SK-N-SH (cell line): ENCODE data around the gene TMC1.

Experiments
- CHD2 ChIP-seq: fragments of 150-350 bp; IDR thresholded peaks from 2 replicates; pipeline ENCODE4 v1.6.1; 2018; ENCODE audit warnings: low read length; ENCODE audit not compliant: partially characterized antibody
- CTCF ChIP-seq: fragments of 200-600 bp; sonication (generic); IDR thresholded peaks from 2 replicates; pipeline ENCODE4 v1.6.1; 2017; ENCODE audit warnings: antibody characterized with exemption, mild to moderate bottlenecking, moderate library complexity
- EP300 ChIP-seq, 2 experiments: IDR thresholded peaks; 2 replicates each; pipeline versions ENCODE4 v1.4.0 to v1.6.1; 2012; ENCODE audit warnings: borderline replicate concordance in 1 of 2, low read depth in 1 of 2, low read length in 1 of 2
- FOXJ3 ChIP-seq: sonication (generic); formaldehyde crosslinking; IDR thresholded peaks from 2 replicates; pipeline ENCODE4 v1.5.1; 2020; ENCODE audit warnings: mild to moderate bottlenecking, missing genetic modification reagents
- JUND ChIP-seq: IDR thresholded peaks from 2 replicates; pipeline ENCODE4 v1.4.0; 2012
- NFIC ChIP-seq: IDR thresholded peaks from 2 replicates; pipeline ENCODE4 v1.4.0; 2012; ENCODE audit warnings: borderline replicate concordance
- NRF1 ChIP-seq: IDR thresholded peaks from 2 replicates; pipeline ENCODE4 v1.6.1; 2012; ENCODE audit warnings: low read depth, mild to moderate bottlenecking, low read length
- RAD21 ChIP-seq: IDR thresholded peaks from 2 replicates; pipeline ENCODE4 v1.6.1; 2012; ENCODE audit warnings: mild to moderate bottlenecking, low read length
- REST ChIP-seq: IDR thresholded peaks from 2 replicates; pipeline ENCODE4 v1.6.1; 2012; ENCODE audit warnings: mild to moderate bottlenecking, low read depth, low read length, moderate library complexity
- SMC3 ChIP-seq: IDR thresholded peaks from 2 replicates; pipeline ENCODE4 v1.6.1; 2012; ENCODE audit warnings: low read depth, low read length, improper control_type of control experiment
- TAF1 ChIP-seq: IDR thresholded peaks from 2 replicates; pipeline ENCODE4 v1.6.1; 2012; ENCODE audit warnings: low read depth, mild to moderate bottlenecking, low read length, moderate library complexity, borderline replicate concordance
- TCF12 ChIP-seq: IDR thresholded peaks from 2 replicates; pipeline ENCODE4 v1.4.0; 2012
- USF1 ChIP-seq: IDR thresholded peaks from 2 replicates; pipeline ENCODE4 v1.4.0; 2012; ENCODE audit warnings: low read depth, borderline replicate concordance
- USF2 ChIP-seq: fragments of 150-350 bp; IDR thresholded peaks from 2 replicates; pipeline ENCODE4 v1.6.1; 2017; ENCODE audit warnings: antibody characterized with exemption, low read length, low read depth, borderline replicate concordance

GRCh38 chr9:72755836-72756235 lies 234.4 kb downstream of the TMC1 start:
- TF ChIP-seq REST = no peak
- TF ChIP-seq SMC3 = no peak
- no peak for TF ChIP-seq NFIC
- TF ChIP-seq RAD21 = no peak
- TF ChIP-seq CTCF = no peak
- TF ChIP-seq FOXJ3 (CRISPR knock-in tag) = no peak
- TF ChIP-seq EP300 (IDR thresholded peaks at IDR 0.05; ENCODE audit: borderline replicate concordance in 1 of 2, low read depth in 1 of 2, low read length in 1 of 2) = no peak
- no peak for TF ChIP-seq USF1
- no peak for TF ChIP-seq USF2
- no peak for TF ChIP-seq TAF1
- TF ChIP-seq CHD2 = no peak
- TF ChIP-seq NRF1 = no peak
- TF ChIP-seq TCF12 = no peak
- no peak for TF ChIP-seq JUND
